Muscle of back (tissue), 11 donors: ENCODE data around the gene NRXN3. TPM values are rescaled to one million over a fixed set of nuclear protein-coding genes. Genes with fewer than 3 reads are reported as not detected.

ENCODE experiments used
- DNase-seq, 3 donors: peaks; one replicate each; pipeline versions ENCODE4 v3.0.0 to v3.0.0-alpha.2; 2013
- polyA plus RNA-seq, 10 donors: library from polyadenylated mRNA; unstranded; fragments of 120-200 nt; gene quantifications; one replicate each; pipeline ENCODE4 v1.2.1, GENCODE V29; 2013; ENCODE audit not compliant: insufficient read length in 10 of 10

Gene NRXN3
- polyA plus RNA-seq, 10 donors = 0.39 to 2.5 (median 0.84) TPM

- no peak for DNase-seq
These were observed 1635.5 kb downstream of the NRXN3 start for GRCh38 chr14:79805636-79806035.

- DNase-seq = no peak
These were observed 1639.9 kb downstream of the NRXN3 start for GRCh38 chr14:79809849-79810612.

- no peak for DNase-seq
These were observed 1650.8 kb downstream of the NRXN3 start for GRCh38 chr14:79820866-79821535.

GRCh38 chr14:79822034-79822433, 1651.9 kb downstream of the NRXN3 start:
- DNase-seq = no peak

GRCh38 chr14:79825046-79825521, 1654.9 kb downstream of the NRXN3 start:
- DNase-seq = peak in 2 of 3 donors; percentile 6 to 41

- DNase-seq = no peak
These were observed 1656.2 kb downstream of the NRXN3 start for GRCh38 chr14:79826362-79826761.

GRCh38 chr14:79829405-79830166, 1659.4 kb downstream of the NRXN3 start:
- no peak for DNase-seq

- DNase-seq = peak; percentile 38 to 65 (median 44)
These were observed 1661.2 kb downstream of the NRXN3 start for GRCh38 chr14:79831195-79831892.

GRCh38 chr14:79833781-79834180, 1663.6 kb downstream of the NRXN3 start:
- no peak for DNase-seq

GRCh38 chr14:79834868-79835267, 1664.7 kb downstream of the NRXN3 start:
- DNase-seq = no peak

GRCh38 chr14:79836577-79836976, 1666.4 kb downstream of the NRXN3 start:
- no peak for DNase-seq

GRCh38 chr14:79837699-79838098, 1667.5 kb downstream of the NRXN3 start:
- no peak for DNase-seq

- DNase-seq = no peak
These were observed 1669.9 kb downstream of the NRXN3 start for GRCh38 chr14:79840103-79840502.

GRCh38 chr14:79840831-79841230, 1670.7 kb downstream of the NRXN3 start:
- no peak for DNase-seq

- no peak for DNase-seq
These were observed 1671.3 kb downstream of the NRXN3 start for GRCh38 chr14:79841433-79841832.

- no peak for DNase-seq
These were observed 1672.1 kb downstream of the NRXN3 start for GRCh38 chr14:79842270-79842669.

- no peak for DNase-seq
These were observed 1683.0 kb downstream of the NRXN3 start for GRCh38 chr14:79852950-79853744.

GRCh38 chr14:79855789-79856188, 1685.6 kb downstream of the NRXN3 start:
- no peak for DNase-seq

- no peak for DNase-seq
These were observed 1686.2 kb downstream of the NRXN3 start for GRCh38 chr14:79856381-79856780.

GRCh38 chr14:79861111-79861510, 1690.9 kb downstream of the NRXN3 start:
- DNase-seq = no peak

- DNase-seq = no peak
These were observed 1691.9 kb downstream of the NRXN3 start for GRCh38 chr14:79862045-79862444.
